ENCODE data around the gene UBR1.

Gene UBR1

DNA sequence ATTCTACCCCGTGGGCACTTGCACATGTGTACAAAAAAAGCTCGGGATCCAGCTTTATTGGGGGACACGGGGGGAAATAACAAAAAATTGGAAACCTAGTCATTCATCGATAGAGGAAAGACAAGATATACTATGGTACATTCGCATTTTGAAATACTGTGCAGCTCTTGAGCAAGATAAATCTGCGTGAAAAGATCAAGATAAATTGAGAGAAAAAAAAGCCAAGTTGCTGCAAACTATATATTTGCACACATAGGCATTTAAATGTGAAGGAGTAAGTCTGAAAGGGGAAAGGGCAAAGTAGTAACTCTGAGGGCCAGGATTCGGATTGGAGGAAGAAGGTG, 620 bp upstream of the UBR1 start:
- DNase-seq, result no peak

DNA sequence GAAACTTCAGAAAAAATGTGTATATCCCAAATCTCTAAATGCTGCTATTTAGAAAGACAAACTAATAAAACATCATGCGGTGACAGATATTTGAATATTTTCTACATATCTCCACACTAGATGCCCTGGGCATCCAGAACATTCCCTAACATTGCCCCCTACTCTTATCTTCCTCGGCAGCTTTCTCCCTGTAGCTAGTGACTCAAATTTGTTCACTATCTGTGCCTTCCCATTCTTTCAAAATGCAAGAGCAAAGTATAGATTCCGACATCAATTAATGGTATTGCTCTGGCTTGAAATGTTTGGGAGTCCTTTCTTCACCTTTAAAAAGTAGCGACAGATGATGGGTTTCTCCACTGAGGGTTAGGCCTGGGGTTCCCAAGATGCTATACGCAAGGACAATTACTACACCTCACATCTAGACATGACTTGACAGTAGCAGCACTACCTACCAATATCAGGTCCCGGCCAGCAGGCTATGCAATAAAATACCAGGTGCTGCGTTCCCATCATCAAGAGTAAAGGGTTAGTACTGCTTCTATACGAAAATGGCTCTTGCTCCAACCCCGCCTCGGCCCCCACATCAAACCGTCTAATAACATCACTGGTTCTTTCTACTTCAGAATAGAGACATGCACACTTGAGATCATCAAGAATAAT, 631 bp downstream of the UBR1 start:
- DNase-seq, result no peak

DNA sequence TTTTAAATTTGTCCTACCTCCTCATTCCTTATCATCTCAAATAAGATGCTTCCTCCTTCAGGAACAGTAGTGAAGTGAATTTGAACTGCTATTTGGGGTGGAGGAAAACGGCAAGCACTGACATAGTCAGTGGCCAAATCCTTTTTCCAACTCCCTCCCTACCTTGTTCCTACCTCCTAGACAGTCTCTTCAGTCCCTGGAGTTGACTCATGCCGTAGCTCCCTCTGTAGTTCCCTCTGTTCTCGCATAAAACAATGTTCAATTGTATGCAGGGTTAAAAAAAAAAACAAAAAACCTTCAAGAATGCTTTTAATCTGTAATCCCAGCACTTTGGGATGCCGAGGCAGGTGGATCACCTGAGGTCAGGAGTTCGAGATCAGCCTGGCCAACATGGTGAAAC, 1.4 kb downstream of the UBR1 start:
- DNase-seq, result no peak

DNA sequence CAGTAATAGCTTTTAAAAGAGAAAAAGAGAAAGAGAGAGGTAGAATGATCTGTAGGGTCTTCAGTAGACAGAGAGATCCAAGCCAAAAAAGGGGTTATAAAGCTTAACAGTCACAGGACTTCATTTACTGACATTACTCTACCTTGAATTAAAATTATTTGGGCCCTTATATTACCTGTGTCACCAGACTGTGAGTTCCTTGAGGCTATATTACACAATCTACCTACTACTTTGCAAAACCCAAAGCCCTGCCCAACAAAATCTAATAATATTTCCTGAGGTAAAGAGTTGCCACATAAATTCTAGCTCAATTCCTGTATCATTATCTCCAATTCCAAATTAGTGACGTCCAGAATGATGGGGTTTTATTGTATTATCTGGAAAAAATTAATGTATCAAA, 1.9 kb downstream of the UBR1 start:
- DNase-seq, result no peak

DNA sequence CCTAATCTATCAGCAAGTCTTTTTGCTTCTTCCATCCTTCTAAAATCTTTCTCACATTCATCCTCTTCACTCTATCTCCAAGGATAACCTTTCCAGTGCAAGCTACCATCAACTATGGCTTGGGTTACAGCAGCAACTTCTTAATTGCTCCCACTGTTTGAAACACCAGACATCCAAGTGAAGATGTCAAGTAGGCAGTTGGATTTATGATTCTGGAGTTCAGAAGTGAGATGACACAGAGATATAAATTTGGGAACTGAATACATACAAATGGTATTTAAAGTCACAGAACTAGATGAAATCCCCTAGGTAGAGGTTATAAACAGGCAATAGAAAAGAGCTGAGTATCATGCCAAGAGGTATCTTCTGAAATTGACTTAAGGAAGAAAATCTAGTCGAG, 3.7 kb downstream of the UBR1 start:
- no peak for DNase-seq

DNA sequence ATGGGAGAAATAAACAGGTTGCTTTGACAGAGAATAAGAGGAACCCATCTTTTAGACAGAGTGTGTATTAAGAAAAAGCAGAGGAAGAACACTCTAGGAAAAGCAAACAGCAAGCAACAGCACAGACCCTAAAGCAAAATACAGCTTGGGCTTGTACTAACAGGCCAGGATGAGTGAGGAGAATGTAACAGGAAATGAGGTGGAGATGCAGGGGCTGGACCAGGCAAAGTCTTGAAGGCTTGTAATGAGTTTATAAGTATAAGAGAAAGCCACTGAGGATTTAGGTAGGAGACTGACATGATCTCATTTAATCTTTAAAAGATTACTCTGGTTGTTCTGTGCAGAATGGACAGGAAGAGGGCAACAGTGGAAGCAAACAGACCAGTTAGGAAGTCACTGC, 4.9 kb downstream of the UBR1 start:
- DNase-seq, result no peak

DNA sequence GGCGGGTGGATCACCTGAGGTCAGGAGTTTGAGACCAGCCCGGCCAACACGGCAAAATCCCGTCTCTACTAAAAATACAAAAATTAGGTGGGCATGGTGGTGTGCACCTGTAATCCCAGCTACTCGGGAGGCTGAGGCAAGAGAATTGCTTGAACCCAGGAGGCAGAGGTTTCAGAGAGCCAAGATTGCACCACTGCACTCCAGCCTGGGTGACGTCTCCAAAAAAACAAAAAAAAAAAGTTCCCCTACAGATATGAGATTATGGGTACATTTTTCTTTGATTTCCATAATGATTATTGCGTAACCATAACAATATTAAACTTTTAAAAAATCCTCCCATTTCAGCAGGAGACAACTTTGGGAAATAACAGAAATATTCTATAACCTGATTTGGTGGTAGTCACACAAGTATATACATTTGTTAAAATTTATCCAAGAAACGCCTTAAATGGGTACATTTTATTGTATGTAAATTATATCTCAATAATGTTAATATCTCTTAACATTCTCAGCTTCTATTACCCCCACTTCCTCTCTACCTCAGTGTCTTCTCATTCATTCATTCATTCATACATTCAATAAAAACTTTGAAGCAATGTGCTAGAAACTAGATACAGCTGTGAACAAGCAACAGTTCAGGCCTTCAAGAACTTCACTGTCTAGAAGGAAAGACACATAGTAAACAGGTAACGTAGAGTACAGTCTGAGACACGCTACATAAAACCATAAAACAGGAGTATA, 6.6 kb downstream of the UBR1 start:
- no peak for DNase-seq

DNA sequence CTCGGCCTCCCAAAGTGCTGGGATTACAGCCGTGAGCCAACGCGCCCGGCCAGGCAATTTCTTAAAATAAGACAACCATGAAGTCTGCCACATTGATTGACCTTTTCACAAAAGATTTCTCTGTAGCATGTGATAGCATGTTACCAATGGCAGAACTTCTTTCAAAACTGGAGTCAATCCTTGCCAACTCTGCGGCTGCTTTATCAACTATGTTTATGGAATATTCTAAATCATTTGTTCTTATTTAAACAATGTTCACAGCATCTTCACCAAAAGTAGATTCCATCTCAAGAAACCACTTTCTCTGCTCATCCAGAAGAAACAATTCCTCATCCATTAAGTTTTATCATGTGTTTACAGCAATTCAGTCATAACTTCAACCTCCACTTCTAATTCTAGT, 9.4 kb downstream of the UBR1 start:
- DNase-seq, result no peak

DNA sequence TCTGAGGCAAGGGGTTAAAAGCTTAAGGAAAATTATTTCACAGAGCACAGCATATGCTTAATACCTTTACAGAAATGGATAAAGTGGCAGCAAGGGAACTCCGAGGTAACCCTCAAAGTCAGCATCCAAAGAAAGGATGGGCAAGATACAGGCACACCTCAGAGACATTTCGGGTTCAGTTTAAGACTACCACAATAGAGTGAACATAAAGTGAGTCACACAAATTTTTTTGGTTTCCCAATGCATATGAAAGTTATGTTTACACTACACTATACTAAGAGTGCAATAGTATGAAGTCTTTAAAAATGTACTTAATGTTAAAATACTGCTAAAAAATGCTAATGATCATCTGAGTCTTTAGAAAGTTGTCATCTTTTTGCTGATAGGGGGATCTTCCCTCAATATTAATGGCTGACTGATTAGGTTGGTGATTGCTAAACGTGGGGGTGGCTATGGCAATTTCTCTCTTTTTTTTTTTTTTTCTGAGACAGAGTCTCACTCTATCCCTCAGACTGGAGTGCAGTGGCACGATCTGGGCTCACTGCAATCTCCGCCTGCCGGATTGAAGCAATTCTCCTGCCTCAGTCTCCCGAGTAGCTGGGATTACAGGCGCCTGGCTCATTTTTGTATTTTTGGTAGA, 10.0 kb downstream of the UBR1 start:
- no peak for DNase-seq

DNA sequence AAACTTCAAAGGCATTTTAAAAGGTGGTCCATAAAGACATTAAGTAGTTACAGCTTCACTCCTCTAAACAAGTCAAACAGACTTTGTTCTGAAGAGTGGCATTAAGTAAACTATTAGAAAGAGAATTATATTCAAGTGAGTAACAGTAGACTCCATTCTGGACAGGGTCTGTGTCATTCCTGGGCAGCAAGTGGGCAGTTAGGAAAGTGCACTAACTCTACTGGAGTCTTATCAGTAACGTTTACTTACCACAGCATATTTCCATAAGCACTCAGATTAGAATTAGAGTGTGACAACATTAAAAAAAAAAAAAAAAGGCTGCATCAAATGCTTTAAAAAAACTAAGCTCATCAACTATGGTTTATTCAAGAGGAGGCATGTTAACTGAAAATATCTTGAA, 10.6 kb downstream of the UBR1 start:
- DNase-seq, result no peak

DNA sequence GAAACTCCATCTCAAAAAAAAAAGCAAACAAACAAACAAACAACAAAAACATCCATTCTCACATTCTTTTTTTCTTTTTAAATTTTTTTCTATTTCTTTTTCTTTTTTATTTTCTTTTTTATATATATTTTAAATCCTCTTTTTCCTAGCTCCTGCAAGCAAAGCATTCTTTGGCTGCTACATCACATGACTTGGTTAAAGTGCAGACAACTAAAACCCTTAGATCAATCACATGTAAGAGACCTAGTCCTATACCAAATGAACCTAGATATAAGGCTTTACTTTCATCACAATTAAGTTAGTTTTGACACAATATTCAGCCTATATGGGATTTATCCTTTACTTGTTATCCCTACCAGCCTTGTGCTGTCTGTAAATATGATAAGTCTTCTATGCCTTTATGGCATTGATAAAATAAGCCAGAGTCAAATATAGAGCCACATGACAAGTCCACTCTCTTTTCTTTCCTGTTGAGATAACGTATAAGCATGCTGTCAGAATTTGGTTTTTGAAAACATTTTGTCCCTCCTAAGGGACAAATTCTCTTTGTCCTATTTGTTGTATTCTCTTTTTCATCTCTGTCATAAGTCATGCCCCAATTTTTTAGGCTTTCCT, 11.3 kb downstream of the UBR1 start:
- no peak for DNase-seq

DNA sequence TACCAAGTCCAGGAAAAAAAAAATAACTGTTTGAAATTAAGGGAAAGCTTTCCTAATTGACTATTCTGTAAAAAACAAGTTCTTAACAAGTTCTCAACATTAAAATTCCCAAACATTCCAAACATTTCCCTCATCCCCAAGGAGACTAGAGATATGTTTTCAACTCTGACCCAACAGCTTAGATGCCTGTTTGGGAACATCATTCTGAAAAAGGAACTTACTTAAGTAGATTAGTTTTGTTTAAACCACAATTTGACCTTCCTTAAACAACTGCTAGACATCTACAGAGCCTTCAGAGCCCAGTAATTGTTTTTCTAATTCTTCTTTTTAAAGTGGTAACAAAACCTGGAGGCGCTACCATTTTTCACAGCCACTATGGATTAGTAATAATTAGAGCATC, 12.8 kb downstream of the UBR1 start:
- no peak for DNase-seq

DNA sequence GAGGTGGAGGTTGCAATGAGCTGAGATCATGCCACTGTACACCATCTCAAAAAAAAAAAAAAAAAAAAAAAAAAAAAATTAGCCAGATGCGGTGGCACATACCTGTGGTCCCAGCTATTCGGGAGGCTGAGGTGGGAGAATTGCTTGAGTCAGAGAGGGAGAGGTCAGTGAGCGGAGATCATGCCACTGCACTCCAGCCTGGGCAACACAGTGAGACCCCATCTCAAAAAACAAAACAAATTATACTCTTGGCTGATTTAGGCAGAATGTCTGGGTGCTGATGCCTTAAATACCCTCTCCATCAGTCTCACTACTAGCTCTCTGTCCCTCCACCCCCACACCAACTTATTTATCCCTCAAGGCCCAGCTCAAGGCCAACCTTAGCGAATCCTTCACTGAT, 14.0 kb downstream of the UBR1 start:
- no peak for DNase-seq

DNA sequence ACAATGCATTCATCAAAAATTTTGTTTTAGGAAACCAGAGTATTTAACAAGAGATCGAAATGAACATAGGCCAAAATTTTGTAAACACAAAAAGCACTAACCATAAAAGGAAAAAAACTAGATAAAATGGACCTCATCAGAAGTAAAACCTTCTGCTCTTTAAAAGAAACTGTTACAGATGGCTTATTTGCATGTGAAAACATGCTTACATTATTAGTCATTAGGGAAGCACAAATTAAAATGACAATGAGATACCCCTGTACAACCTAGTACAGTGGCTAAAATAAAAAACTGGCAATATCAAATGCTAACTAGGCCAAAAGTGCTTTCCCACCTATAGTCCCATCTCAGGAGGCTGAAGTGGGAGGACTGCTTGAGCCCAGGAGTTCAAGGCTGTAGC, 19.3 kb downstream of the UBR1 start:
- DNase-seq, result no peak

DNA sequence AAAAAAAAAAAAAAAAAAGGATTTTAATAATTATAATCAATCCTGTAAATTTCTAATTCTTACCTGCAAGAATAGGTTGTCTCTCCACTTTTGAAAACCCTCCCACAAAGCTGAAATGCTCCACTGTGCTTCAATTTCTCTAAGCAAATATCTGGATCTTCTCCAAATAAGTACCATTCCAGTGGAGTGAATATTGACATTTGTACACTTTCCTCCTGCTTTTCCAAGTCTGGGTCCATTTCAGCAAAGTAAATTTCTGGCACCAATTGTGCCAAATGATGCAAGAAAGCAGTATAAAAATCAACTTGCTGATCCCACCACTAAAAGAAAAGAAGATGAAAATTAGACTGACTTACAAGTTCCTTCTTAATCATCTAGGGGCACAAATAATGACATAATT, 19.9 kb downstream of the UBR1 start:
- DNase-seq, result no peak

DNA sequence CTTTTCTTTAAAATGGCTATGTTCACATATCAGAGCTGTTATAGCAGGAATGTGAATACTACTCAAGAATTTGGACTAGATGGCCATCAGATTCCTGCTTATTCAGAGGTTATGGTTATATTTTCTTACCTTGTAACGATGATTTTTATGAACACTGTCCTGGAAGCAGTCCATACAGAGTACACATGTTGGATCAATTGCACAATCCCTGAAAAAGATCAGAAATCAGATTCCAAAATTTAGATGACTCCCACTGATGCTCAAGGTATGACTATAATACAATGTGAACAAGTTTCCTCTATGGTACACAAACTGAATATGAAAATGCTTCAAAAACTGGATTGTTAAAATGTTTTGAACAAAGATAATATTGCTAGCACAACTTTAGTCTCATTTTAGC, 23.3 kb downstream of the UBR1 start:
- DNase-seq, result no peak

DNA sequence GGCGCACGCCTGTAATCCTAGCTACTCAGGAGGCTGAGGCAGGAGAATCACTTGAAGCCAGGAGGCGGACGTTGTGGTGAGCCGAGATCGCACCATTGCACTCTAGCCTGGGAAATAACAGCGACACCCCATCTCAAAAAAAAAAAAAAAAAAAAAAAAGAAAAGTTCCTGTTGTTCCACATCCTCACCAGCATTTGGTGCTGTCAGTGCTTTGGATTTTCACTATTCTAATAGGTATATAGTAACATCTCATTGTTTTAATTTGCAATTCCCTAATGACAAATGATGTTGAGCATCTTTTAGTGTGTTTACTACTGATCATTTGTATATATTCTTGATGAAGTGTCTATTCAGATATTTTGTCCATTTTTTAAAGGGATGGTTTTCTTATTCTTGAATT, 24.6 kb downstream of the UBR1 start:
- DNase-seq, result no peak

DNA sequence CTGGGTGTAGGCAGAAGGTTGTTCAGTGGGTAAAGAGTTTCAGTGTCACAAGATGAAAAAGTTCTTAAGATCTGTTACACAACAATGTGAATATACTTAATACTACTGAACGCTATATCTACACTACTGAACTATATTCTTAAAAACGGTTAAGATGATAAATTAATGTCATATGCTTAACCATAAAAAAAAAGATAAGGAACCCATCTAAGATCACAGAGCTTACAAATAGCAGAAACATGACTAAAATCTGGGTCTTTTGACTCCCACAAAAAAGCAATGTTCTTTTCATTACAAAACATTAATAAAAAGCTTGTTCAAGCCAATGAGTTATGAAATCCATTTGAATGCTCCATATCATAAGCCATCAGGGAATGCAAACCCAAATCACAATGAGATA, 34.4 kb downstream of the UBR1 start:
- no peak for DNase-seq

DNA sequence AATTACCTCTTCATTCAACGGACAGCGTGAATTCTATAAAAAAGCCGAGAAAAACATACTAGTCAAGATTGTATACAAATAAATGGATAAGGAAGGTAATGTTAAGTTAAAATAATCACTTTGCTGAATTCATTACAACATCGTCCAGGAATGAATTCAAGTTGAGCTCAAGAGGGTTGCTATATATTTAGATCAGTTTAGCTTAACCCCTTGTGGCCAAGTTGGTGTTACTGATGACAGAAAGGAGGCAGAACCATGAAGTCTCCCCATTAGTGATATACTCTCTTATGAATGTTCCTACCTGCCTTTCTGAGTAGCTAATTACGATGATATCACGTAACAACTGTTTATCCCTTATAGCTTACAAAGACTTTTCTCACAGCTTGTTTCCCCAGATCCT, 34.9 kb downstream of the UBR1 start:
- no peak for DNase-seq

DNA sequence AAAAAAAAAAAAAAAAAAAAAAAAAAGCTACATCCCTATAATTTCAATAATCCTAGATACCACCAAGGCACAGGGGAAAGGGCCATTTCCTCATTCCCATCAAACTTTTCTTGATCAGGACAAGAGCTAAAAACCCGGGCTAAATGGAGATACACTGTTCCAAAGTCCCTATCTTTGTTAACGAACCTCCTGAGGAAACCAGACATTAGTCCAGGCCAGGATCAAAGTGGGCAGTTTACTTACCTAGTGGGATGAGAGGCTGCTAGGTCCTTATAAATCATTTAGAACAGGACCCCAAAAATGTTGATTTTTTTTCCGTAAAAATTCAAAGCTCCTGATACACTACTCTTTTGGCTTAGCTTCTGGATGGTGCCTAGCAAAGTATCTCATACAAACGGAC, 35.6 kb downstream of the UBR1 start:
- DNase-seq, result no peak

DNA sequence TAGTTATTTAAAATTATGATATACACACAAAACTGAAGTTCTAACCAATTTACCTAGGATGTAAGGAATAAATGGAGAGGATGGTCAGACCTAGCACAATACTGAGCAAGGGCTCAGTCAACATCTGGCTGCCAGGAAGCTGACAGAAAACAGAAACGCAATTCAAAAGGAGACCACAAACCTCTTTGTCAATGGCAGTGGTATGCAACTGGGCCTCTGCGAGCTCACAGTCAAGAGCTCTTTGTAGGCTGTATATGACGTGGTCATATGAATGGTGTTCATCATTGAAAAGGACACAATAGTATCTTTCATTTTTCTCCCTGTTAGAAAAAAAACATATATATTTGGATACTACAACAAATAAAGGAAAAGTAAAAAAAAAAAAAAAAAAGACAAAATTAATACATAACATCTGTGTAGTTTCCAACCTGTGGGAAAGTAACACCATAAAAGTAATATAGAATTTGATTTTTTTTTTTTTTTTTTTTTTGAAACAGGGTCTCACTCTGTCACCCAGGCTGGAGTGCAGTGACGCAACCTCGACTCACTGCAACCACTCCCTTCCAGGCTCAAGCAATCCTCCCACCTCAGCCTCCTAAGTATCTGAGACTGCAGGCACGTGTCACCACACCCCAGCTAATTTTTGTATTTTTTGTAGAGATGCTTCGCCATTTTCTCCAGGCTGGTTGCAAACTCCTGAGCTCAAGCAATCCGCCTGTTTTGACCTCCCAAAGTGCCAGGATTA, 37.9 kb downstream of the UBR1 start:
- DNase-seq, result no peak

DNA sequence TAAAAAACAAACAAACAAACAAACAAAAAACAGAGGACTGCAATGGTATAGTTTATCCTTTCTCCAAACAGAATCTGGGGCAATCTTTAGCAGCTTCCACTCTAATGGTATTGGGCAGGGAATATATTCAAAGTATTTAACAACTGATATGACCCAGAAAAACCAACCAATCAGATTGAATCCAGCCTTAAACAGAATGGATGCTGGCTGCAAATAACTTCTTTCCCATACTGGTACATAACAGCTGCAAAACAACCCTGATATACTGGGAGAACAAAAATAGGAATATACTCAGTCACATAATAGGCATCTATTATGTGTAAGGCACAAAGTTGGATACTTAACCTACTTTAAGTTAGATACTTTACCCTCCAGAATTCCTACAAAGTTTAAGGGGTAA, 49.1 kb downstream of the UBR1 start:
- no peak for DNase-seq

DNA sequence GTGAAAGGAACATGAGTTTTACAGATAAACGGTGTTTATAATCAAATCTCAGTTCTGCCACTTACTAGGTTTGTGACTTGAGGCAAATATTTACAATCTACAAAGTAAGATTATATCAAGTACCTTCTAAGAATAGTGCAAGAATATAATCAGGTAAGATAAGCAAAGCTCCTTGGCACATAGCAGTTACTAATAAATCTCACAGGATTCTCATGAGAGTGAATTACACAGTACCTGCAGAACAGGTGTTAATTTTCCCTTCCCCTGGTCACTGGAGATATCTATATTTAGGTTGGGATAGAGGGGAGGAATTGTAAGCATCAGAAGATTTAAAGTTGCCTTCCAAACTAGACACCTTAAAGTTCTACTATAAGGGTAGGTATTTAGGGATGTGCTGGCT, 53.0 kb downstream of the UBR1 start:
- DNase-seq, result no peak

DNA sequence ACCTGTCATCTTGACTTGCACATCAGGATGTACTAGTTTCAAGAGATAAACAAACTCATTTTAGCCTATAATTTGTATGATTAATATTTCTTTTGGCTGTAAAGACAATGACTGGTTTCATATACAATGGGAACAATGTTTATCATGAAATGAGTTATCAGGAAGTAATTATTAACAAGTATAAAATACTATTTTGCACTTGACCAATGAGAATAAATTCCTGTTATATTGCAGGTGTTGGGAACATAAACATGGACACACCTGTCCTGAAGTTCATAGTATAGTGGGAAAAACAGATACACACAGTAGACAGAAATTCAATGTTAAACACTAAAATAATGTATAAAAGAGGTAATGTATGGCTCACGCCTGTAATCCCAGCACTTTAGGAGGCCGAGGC, 56.9 kb downstream of the UBR1 start:
- no peak for DNase-seq
